Neuronal stem cell (in vitro differentiated cells): ENCODE data around the gene ARR3.

ENCODE experiments used
- DNase-seq: peaks from one replicate; pipeline ENCODE4 v3.0.0-alpha.2; 2013; ENCODE audit warnings: low spot score
- H2AFZ ChIP-seq: one replicate; pipeline ENCODE4 v1.6.1; 2013; ENCODE audit warnings: mild to moderate bottlenecking, low read length, inconsistent platforms
- H2AK5ac ChIP-seq: 2 replicates; pipeline ENCODE4 v1.6.1; 2013; ENCODE audit warnings: low read depth, mild to moderate bottlenecking, inconsistent platforms, low read length, moderate library complexity, mixed read lengths
- H2BK120ac ChIP-seq: 2 replicates; pipeline ENCODE4 v1.6.1; 2013; ENCODE audit warnings: low read depth, mild to moderate bottlenecking, inconsistent platforms, low read length, moderate library complexity, mixed read lengths
- H2BK12ac ChIP-seq: one replicate; pipeline ENCODE4 v1.6.1; 2013; ENCODE audit warnings: low read length, inconsistent platforms
- H2BK15ac ChIP-seq: 2 replicates; pipeline ENCODE4 v1.6.1; 2013; ENCODE audit warnings: mild to moderate bottlenecking, low read length, inconsistent platforms, mixed read lengths
- H2BK5ac ChIP-seq: one replicate; pipeline ENCODE4 v1.6.1; 2013; ENCODE audit warnings: inconsistent platforms, mild to moderate bottlenecking, low read length, moderate library complexity
- H3K14ac ChIP-seq: one replicate; pipeline ENCODE4 v1.6.1; 2013; ENCODE audit warnings: low read length, inconsistent platforms
- H3K18ac ChIP-seq: 2 replicates; pipeline ENCODE4 v1.6.1; 2013; ENCODE audit warnings: low read length, inconsistent platforms
- H3K23ac ChIP-seq: 2 replicates; pipeline ENCODE4 v1.6.1; 2013; ENCODE audit warnings: low read depth, mild to moderate bottlenecking, mixed read lengths, low read length, inconsistent platforms; ENCODE audit not compliant: poor library complexity
- H3K27ac ChIP-seq: replicated peaks from 3 replicates; pipeline ENCODE4 v1.5.1; 2013; ENCODE audit warnings: low read length, inconsistent platforms
- H3K27me3 ChIP-seq, 3 experiments: 2 replicates each; pipeline ENCODE4 v1.6.1; 2013; ENCODE audit warnings: low read length in 3 of 3, mild to moderate bottlenecking in 2 of 3, inconsistent platforms in 1 of 3, low read depth in 1 of 3, mixed read lengths in 1 of 3, moderate library complexity in 1 of 3; ENCODE audit not compliant: control insufficient read depth in 3 of 3, insufficient read depth in 3 of 3
- H3K36me3 ChIP-seq, 2 donors: replicated peaks in 1 of 2; 2 replicates each; pipeline ENCODE4 v1.6.1; 2013; ENCODE audit warnings: low read length in 2 of 2; ENCODE audit not compliant: control insufficient read depth in 2 of 2, insufficient read depth in 2 of 2
- H3K4ac ChIP-seq: 2 replicates; pipeline ENCODE4 v1.6.1; 2013; ENCODE audit warnings: inconsistent platforms, mild to moderate bottlenecking, low read length, moderate library complexity
- H3K4me1 ChIP-seq, 2 donors: 1 replicate in 1 of 2; 2 replicates in 1 of 2; pipeline ENCODE4 v1.6.1; 2013; ENCODE audit warnings: low read length in 2 of 2, low read depth in 1 of 2; ENCODE audit not compliant: control insufficient read depth in 2 of 2, insufficient read depth in 1 of 2
- H3K4me2 ChIP-seq: one replicate; pipeline ENCODE4 v1.6.1; 2013; ENCODE audit warnings: mild to moderate bottlenecking, low read length, inconsistent platforms; ENCODE audit not compliant: insufficient read depth, poor library complexity, severe bottlenecking
- H3K4me3 ChIP-seq, 2 donors: 2 replicates each; pipeline ENCODE4 v1.5.1; 2013; ENCODE audit warnings: low read length in 2 of 2, mild to moderate bottlenecking in 2 of 2, inconsistent platforms in 1 of 2, moderate library complexity in 1 of 2
- H3K79me1 ChIP-seq: one replicate; pipeline ENCODE4 v1.6.1; 2013; ENCODE audit warnings: low read depth, mild to moderate bottlenecking, inconsistent platforms, low read length, moderate library complexity
- H3K9ac ChIP-seq: one replicate; pipeline ENCODE4 v1.6.1; 2013; ENCODE audit warnings: mild to moderate bottlenecking, low read depth, low read length, inconsistent platforms; ENCODE audit not compliant: poor library complexity
- H3K9me3 ChIP-seq, 2 donors: replicated peaks in 1 of 2; 2 replicates each; pipeline versions ENCODE3 to v1.6.1; 2013; ENCODE audit warnings: low read length in 2 of 2, mild to moderate bottlenecking in 2 of 2, inconsistent platforms in 1 of 2, low read depth in 1 of 2, mixed read lengths in 1 of 2, moderate library complexity in 1 of 2; ENCODE audit not compliant: control insufficient read depth in 2 of 2, insufficient read depth in 1 of 2
- H4K8ac ChIP-seq: one replicate; pipeline ENCODE4 v1.6.1; 2013; ENCODE audit warnings: low read depth, mild to moderate bottlenecking, inconsistent platforms, low read length, moderate library complexity
- H4K91ac ChIP-seq: one replicate; pipeline ENCODE4 v1.6.1; 2013; ENCODE audit warnings: low read length, low read depth, mild to moderate bottlenecking, inconsistent platforms; ENCODE audit not compliant: poor library complexity
- WGBS, 2 donors: extraction: QIAGEN DNeasy Blood & Tissue Kit; methylation state at CpG; one replicate each; pipeline ENCODE4 v1.1.7; 2013; ENCODE audit warnings: missing lambda C conversion rate in 2 of 2, mixed read lengths in 1 of 2; ENCODE audit not compliant: insufficient read length in 2 of 2, insufficient replicate concordance in 1 of 2; ENCODE audit errors: extremely low coverage in 2 of 2; 5-methylcytosine and 5-hydroxymethylcytosine counted together

Gene ARR3

GRCh38 chrX:70257423-70258288, 10.5 kb upstream of the ARR3 start:
- no peaks in the 10 kb centered on the region for H3K9me3 ChIP-seq
- no peak overlapping the region for H2BK15ac ChIP-seq
- peaks cover 0 to 2% (median 0%) of the 10 kb centered on the region in 3 experiments for H3K27me3 ChIP-seq
- H2BK12ac ChIP-seq, result no peak overlapping the region
- H3K4me1 ChIP-seq, result no peaks in the 10 kb centered on the region
- H2AFZ ChIP-seq, result no peak overlapping the region
- H3K9ac ChIP-seq, result no peak overlapping the region
- no peak overlapping the region for H3K4me3 ChIP-seq
- H4K8ac ChIP-seq, result no peak overlapping the region
- no peaks in the 10 kb centered on the region for H3K36me3 ChIP-seq
- H3K79me1 ChIP-seq, result no peaks in the 10 kb centered on the region
- no peak overlapping the region for H3K23ac ChIP-seq
- no peak overlapping the region for H4K91ac ChIP-seq
- no peak overlapping the region for H3K27ac ChIP-seq
- no peak overlapping the region for H2AK5ac ChIP-seq
- WGBS, 2 donors, result no CpG with 5 or more reads among the region's 5 CpGs
- H3K18ac ChIP-seq, result no peak overlapping the region
- no peak overlapping the region for H3K4ac ChIP-seq
- no peak for DNase-seq
- no peak overlapping the region for H3K4me2 ChIP-seq
- H2BK120ac ChIP-seq, result no peak overlapping the region
- no peak overlapping the region for H3K14ac ChIP-seq
- no peak overlapping the region for H2BK5ac ChIP-seq

GRCh38 chrX:70260104-70260503, 8.0 kb upstream of the ARR3 start, which contains the start of gene P2RY4:
TSS of gene P2RY4 (minus strand) at chrX:70260204. CDS start at chrX:70259624, 580 bp downstream.
- H3K4me1 ChIP-seq, result no peaks in the 10 kb centered on the region
- H3K4ac ChIP-seq, result no peak within 1 kb of the TSS
- no peak within 1 kb of the TSS for H3K14ac ChIP-seq
- H3K9me3 ChIP-seq, result no peaks in the 10 kb centered on the region
- H2BK15ac ChIP-seq, result no peak within 1 kb of the TSS
- DNase-seq, result no peak
- WGBS, 2 donors, result no CpG with 5 or more reads among the region's 4 CpGs
- H3K4me3 ChIP-seq, result no peak within 1 kb of the TSS
- H2BK120ac ChIP-seq, result no peak within 1 kb of the TSS
- no peak within 1 kb of the TSS for H2BK5ac ChIP-seq
- H3K4me2 ChIP-seq, result no peak within 1 kb of the TSS
- H3K23ac ChIP-seq, result no peak within 1 kb of the TSS
- H3K18ac ChIP-seq, result no peak within 1 kb of the TSS
- H2AFZ ChIP-seq, result no peak within 1 kb of the TSS
- peak within 1 kb of the TSS; percentile 44 for H3K9ac ChIP-seq
- H3K79me1 ChIP-seq, result no peaks in the 10 kb centered on the region
- H3K27me3 ChIP-seq, result peaks cover 0 to 2% (median 0%) of the 10 kb centered on the region in 3 experiments
- H2BK12ac ChIP-seq, result no peak within 1 kb of the TSS
- H4K8ac ChIP-seq, result no peak within 1 kb of the TSS
- no peaks in the 10 kb centered on the region for H3K36me3 ChIP-seq
- no peak within 1 kb of the TSS for H2AK5ac ChIP-seq
- no peak within 1 kb of the TSS for H4K91ac ChIP-seq
- no peak within 1 kb of the TSS for H3K27ac ChIP-seq

- H3K36me3 ChIP-seq, result no peaks in the 10 kb centered on the region
- DNase-seq, result peak; percentile 9
These were observed 5.1 kb upstream of the ARR3 start for GRCh38 chrX:70262952-70263567.

DNA sequence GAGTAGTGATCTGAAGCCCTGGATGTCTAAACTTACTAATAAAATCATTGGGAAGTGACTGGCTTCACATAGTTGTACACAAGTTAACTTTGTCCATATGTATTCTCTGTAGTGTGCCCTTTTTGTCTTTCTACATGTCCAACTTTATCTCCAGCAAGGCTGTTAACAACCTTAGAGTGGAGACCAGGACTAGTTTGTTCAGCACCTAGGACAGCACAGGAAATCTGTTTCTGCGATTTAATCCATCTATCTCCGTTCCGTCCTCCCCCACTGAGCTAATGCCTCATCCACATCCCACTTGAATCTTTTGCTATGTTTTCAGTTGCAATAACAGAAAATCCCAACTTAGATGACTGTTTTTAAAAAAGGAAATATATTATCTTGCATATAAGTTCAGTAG, 3.4 kb upstream of the ARR3 start:
- WGBS, 2 donors, result no CpG with 5 or more reads among the region's 3 CpGs
- no peak overlapping the region for H3K14ac ChIP-seq
- H3K79me1 ChIP-seq, result no peaks in the 10 kb centered on the region
- no peak overlapping the region for H4K91ac ChIP-seq
- H2AK5ac ChIP-seq, result no peak overlapping the region
- H3K4me1 ChIP-seq, result no peaks in the 10 kb centered on the region
- H3K9me3 ChIP-seq, result no peaks in the 10 kb centered on the region
- no peak overlapping the region for H2BK15ac ChIP-seq
- no peak overlapping the region for H3K23ac ChIP-seq
- no peak overlapping the region for H3K4ac ChIP-seq
- no peak overlapping the region for H4K8ac ChIP-seq
- H3K27me3 ChIP-seq, result peaks cover 0 to 2% (median 0%) of the 10 kb centered on the region in 3 experiments
- DNase-seq, result no peak
- H2BK12ac ChIP-seq, result no peak overlapping the region
- no peak overlapping the region for H3K9ac ChIP-seq
- no peaks in the 10 kb centered on the region for H3K36me3 ChIP-seq
- no peak overlapping the region for H3K27ac ChIP-seq
- no peak overlapping the region for H3K4me2 ChIP-seq
- H3K4me3 ChIP-seq, result no peak overlapping the region
- H2BK120ac ChIP-seq, result no peak overlapping the region
- H3K18ac ChIP-seq, result no peak overlapping the region
- no peak overlapping the region for H2AFZ ChIP-seq
- H2BK5ac ChIP-seq, result no peak overlapping the region

More at GRCh38 chrX:70262952-70263567, 5.1 kb upstream of the ARR3 start:
- Histone ChIP-seq H3K18ac (no peak overlapping the region), H2BK15ac (no peak overlapping the region), H3K4me3 (no peak overlapping the region), H2BK120ac (no peak overlapping the region), H3K27ac (no peak overlapping the region), H3K9ac (no peak overlapping the region), H3K9me3 (no peaks in the 10 kb centered on the region), H2BK5ac (no peak overlapping the region), H4K8ac (no peak overlapping the region), H3K4me2 (no peak overlapping the region), H3K4me1 (no peaks in the 10 kb centered on the region), H2BK12ac (no peak overlapping the region), H3K27me3 (peaks cover 0 to 2% (median 0%) of the 10 kb centered on the region in 3 experiments), H4K91ac (no peak overlapping the region), H3K14ac (no peak overlapping the region), H3K23ac (no peak overlapping the region), H3K4ac (no peak overlapping the region), H2AK5ac (no peak overlapping the region), H3K79me1 (no peaks in the 10 kb centered on the region), H2AFZ (peak overlapping the region; percentile 79)
- no CpG with 5 or more reads among the region's 7 CpGs for WGBS, 2 donors
